Heart left ventricle (tissue), 16 donors: ENCODE data around the gene LRBA. TPM values are rescaled to one million over a fixed set of nuclear protein-coding genes. Genes with fewer than 3 reads are reported as not detected.

ENCODE experiments used
- ATAC-seq, 4 donors: fragments of 200-7000 bp; cut with Tn5 transposase; one replicate each; pipeline ENCODE4 v1.9.1; 2020 to 2022; ENCODE audit warnings: moderate library complexity in 4 of 4, mild to moderate bottlenecking in 3 of 4, moderate number of reproducible peaks in 1 of 4
- DNase-seq, 5 donors: peaks; one replicate each; pipeline ENCODE4 v3.0.0-alpha.2; 2020
- H3K27ac ChIP-seq, 12 donors: fragments of 200-600 bp; sonication (generic) in 4 of 12; one replicate each; pipeline versions ENCODE4 v1.5.0 to v1.8.0; 2016 to 2022; ENCODE audit warnings: mild to moderate bottlenecking in 2 of 12
- H3K27me3 ChIP-seq, 9 donors: fragments of 200-600 bp; sonication (generic) in 2 of 9; one replicate each; pipeline versions ENCODE4 v1.5.1 to v1.8.0; 2016 to 2022; ENCODE audit warnings: mild to moderate bottlenecking in 3 of 9
- H3K36me3 ChIP-seq, 9 donors: fragments of 200-600 bp; sonication (generic) in 2 of 9; one replicate each; pipeline versions ENCODE4 v1.5.0 to v1.8.0; 2018 to 2022; ENCODE audit warnings: mild to moderate bottlenecking in 2 of 9
- H3K4me1 ChIP-seq, 12 donors: fragments of 200-600 bp; sonication (generic) in 4 of 12; one replicate each; pipeline versions ENCODE4 v1.5.0 to v1.8.0; 2016 to 2022; ENCODE audit warnings: mild to moderate bottlenecking in 3 of 12
- H3K4me3 ChIP-seq, 12 donors: fragments of 200-600 bp; sonication (generic) in 4 of 12; one replicate each; pipeline versions ENCODE4 v1.5.0 to v1.8.0; 2017 to 2022; ENCODE audit warnings: mild to moderate bottlenecking in 9 of 12, moderate library complexity in 4 of 12
- H3K9me3 ChIP-seq, 12 donors: fragments of 200-600 bp; sonication (generic) in 4 of 12; one replicate each; pipeline versions ENCODE4 v1.5.0 to v1.8.0; 2016 to 2022; ENCODE audit warnings: mild to moderate bottlenecking in 1 of 12
- POLR2A ChIP-seq, 2 donors: fragments of 450-650 bp; IDR thresholded peaks; one replicate each; pipeline ENCODE4 v1.6.1; 2017; ENCODE audit warnings: antibody characterized with exemption in 2 of 2, mild to moderate bottlenecking in 2 of 2, moderate library complexity in 2 of 2
- WGBS, 4 donors: extraction: QIAGEN DNeasy Blood & Tissue Kit in 2 of 4; methylation state at CpG; one replicate each; pipeline versions ENCODE4 v1.1.5 to v1.1.7; 2013 to 2018; 5-methylcytosine and 5-hydroxymethylcytosine counted together
- intact Hi-C, 10 donors: fragments of 100-400 bp; cut with DNase I; formaldehyde crosslinking; loops; one replicate each; pipeline versions ENCODE4 v1.11.1 to v1.14.2; 2022
- polyA plus RNA-seq, 2 donors: library from polyadenylated mRNA; stranded (reverse); fragments of 200-250 nt; gene quantifications; one replicate each; pipeline ENCODE4 v1.2.3, GENCODE V29; 2013
- total RNA-seq, 9 donors: library from RNA; depleted of rRNA in 2 of 9; stranded (reverse); fragments of >200 nt in 2 of 9; fragmentation: NEBNext Ultra II Directional in 3 of 9; extraction: Animal tissue kit (Norgen Biotek cat#: 25700) in 3 of 9; gene quantifications; one replicate each; pipeline versions ENCODE4 v1.1.0 to v1.2.4, GENCODE V29; 2016 to 2023
- TF ChIP-seq, protein P1 (sequence below), 12 donors: fragments of 200-600 bp; sonication (generic) in 4 of 12; IDR thresholded peaks; one replicate each; pipeline versions ENCODE4 v1.5.0 to v1.8.0; 2018 to 2022; ENCODE audit warnings: antibody characterized with exemption in 12 of 12, mild to moderate bottlenecking in 5 of 12
- donor health status: ischemic (EF 13 %, LVEDD 7.1; RV severe dilation, severe dysfunction).
- donor health status: healthy with polysubstance abuse.
- donor health status: DM: no; HTN: yes; CAD: no.
- donor health status: DM: no; HTN: no; CAD: no.
- donor health status: ischemic (EF 25% LVEDD 6.9; RV normal size, moderate dysfunction).
- donor health status: ischemic (EF 25% LVEDD 5.7; RV mildly dilated, moderate dysfunction).
- donor health status: healthy.
- donor health status: DM: yes; HTN: yes; CAD: no.
- donor health status: ischemic (EF 35%, LVEDD 5.7; RV mildly dilated, moderate dysfunction).
- donor health status: nonischemic (EF 11% LVEDD 7.7; RV severe dilation, severe dysfunction).
- donor health status: DM: yes; HTN: yes; CAD: no.
- donor health status: PGD.
- donor health status: ischemic (EF 29% LVEDD 5.4; RV normal size, mild dysfunction).
- donor health status: nonischemic (EF 23%, LVEDD 6.1; RV moderate dilation, normal function).

The LRBA gene
- total and polyA plus RNA-seq, 11 donors: 6.5 to 35.1 (median 22.6) TPM

GRCh38 chr4:150818661-150819060 is 196.4 kb downstream of the LRBA start:
- Histone ChIP-seq H3K4me1 (peaks cover 0 to 3% (median 0%) of the 10 kb centered on the region in 12 donors), H3K27me3 (no peaks in the 10 kb centered on the region), H3K27ac (no peak overlapping the region), H3K9me3 (peaks cover 0 to 4% (median 0%) of the 10 kb centered on the region in 12 donors), H3K4me3 (no peak overlapping the region), H3K36me3 (peaks cover 0 to 9% (median 0%) of the 10 kb centered on the region in 9 donors)
- DNase-seq (no peak), ATAC-seq (no peak)
- intact Hi-C loops: no loop called here
- TF ChIP-seq, protein P1, sequence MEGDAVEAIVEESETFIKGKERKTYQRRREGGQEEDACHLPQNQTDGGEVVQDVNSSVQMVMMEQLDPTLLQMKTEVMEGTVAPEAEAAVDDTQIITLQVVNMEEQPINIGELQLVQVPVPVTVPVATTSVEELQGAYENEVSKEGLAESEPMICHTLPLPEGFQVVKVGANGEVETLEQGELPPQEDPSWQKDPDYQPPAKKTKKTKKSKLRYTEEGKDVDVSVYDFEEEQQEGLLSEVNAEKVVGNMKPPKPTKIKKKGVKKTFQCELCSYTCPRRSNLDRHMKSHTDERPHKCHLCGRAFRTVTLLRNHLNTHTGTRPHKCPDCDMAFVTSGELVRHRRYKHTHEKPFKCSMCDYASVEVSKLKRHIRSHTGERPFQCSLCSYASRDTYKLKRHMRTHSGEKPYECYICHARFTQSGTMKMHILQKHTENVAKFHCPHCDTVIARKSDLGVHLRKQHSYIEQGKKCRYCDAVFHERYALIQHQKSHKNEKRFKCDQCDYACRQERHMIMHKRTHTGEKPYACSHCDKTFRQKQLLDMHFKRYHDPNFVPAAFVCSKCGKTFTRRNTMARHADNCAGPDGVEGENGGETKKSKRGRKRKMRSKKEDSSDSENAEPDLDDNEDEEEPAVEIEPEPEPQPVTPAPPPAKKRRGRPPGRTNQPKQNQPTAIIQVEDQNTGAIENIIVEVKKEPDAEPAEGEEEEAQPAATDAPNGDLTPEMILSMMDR (IDR thresholded peaks at IDR 0.05): no peak
- no peak for TF ChIP-seq POLR2A (IDR thresholded peaks at IDR 0.05)

DNA sequence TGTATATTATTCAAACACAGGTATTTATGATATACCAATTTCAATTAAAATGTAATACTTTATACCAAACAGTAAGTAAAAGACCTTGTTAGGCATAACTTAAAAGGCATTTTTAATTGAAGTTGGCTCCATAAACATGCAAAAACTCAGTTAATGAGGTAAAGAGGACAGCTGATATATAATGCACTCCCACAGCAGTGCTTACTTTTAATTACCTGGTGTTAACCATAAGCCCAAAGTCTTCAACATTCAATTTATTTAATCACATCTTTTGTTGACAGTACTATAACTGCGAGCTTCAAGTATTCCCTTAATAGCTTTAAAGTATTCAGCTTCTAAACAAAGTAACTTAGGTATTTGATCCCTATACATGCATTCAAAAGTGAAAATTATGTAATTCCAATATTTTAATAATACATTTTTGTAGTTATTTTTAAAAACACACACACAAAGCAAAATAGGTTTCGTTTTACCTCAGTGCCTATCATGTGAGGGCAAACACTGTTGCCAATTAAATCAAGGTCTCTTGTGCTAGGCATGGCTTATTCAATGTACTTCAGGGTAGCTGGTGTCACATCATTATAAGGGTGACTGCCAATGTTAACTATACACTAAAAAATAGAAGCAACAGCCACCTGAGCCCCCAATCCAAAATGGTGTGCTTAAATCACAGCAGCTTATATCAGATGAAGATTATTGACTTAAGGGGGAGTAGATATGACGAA is 197.1 kb downstream of the LRBA start:
- 87 to 95% (median 91%) methylated on average over 3 of the region's 3 CpGs for WGBS, 4 donors
- H3K9me3 ChIP-seq: peaks cover 0 to 4% (median 0%) of the 10 kb centered on the region in 12 donors
- peaks cover 0 to 3% (median 0%) of the 10 kb centered on the region in 12 donors for H3K4me1 ChIP-seq
- H3K27ac ChIP-seq: no peak overlapping the region
- intact Hi-C loops: no loop called here
- H3K4me3 ChIP-seq: no peak overlapping the region
- ATAC-seq (no peak), DNase-seq (no peak)
- no peaks in the 10 kb centered on the region for H3K27me3 ChIP-seq
- TF ChIP-seq POLR2A (IDR thresholded peaks at IDR 0.05): no peak
- TF ChIP-seq, protein P1 (IDR thresholded peaks at IDR 0.05): no peak
- peaks cover 0 to 9% (median 0%) of the 10 kb centered on the region in 9 donors for H3K36me3 ChIP-seq

DNA sequence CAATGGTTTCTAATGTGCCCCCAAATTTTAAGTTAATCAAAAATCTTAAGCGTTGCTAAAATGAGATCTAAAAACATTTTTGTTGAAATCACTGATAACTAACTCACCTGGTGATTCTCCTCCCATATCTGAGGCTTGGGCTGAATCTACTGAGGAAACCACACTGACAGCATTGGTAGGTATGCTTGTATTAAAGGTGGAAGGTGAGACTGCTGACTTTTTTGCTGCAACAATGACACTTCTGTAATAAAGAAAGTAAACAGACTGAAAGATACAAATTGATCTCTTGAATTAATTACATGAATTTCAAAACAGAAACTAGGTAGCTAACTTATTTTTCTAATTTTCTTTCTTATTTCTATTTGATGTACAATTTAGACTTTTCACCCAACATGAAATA is 198.1 kb downstream of the LRBA start:
- no peak overlapping the region for H3K27ac ChIP-seq
- H3K9me3 ChIP-seq: peaks cover 0 to 4% (median 0%) of the 10 kb centered on the region in 12 donors
- TF ChIP-seq POLR2A (IDR thresholded peaks at IDR 0.05): no peak
- TF ChIP-seq, protein P1 (IDR thresholded peaks at IDR 0.05): no peak
- H3K27me3 ChIP-seq: no peaks in the 10 kb centered on the region
- H3K36me3 ChIP-seq: peaks cover 0 to 9% (median 0%) of the 10 kb centered on the region in 9 donors
- intact Hi-C loops: no loop called here
- DNase-seq: no peak
- H3K4me3 ChIP-seq: no peak overlapping the region
- peaks cover 0 to 3% (median 0%) of the 10 kb centered on the region in 12 donors for H3K4me1 ChIP-seq
- no peak for ATAC-seq
- WGBS, 4 donors: 93 to 98% (median 95%) methylated on average over 1 of the region's 1 CpG

GRCh38 chr4:150816491-150816890 is 198.6 kb downstream of the LRBA start:
- Histone ChIP-seq H3K4me1 (peaks cover 0 to 1% (median 0%) of the 10 kb centered on the region in 12 donors), H3K4me3 (no peak overlapping the region), H3K9me3 (peaks cover 0 to 4% (median 0%) of the 10 kb centered on the region in 12 donors), H3K36me3 (peaks cover 0 to 10% (median 0%) of the 10 kb centered on the region in 9 donors), H3K27ac (no peak overlapping the region), H3K27me3 (no peaks in the 10 kb centered on the region)
- DNase-seq (no peak), ATAC-seq (no peak)
- intact Hi-C loops: no loop called here
- TF ChIP-seq, protein P1 (IDR thresholded peaks at IDR 0.05): no peak
- no peak for TF ChIP-seq POLR2A (IDR thresholded peaks at IDR 0.05)
